Activated T-cell treated with anti-CD3 and anti-CD28 coated beads, Interleukin-2, amount 50 U/mL, for 1 hour (primary cell): ENCODE results near the gene ACACA.

ENCODE experiments used
- DNase-seq: peaks from one replicate; pipeline ENCODE4 v3.0.0-alpha.2; 2020

Gene ACACA

DNA sequence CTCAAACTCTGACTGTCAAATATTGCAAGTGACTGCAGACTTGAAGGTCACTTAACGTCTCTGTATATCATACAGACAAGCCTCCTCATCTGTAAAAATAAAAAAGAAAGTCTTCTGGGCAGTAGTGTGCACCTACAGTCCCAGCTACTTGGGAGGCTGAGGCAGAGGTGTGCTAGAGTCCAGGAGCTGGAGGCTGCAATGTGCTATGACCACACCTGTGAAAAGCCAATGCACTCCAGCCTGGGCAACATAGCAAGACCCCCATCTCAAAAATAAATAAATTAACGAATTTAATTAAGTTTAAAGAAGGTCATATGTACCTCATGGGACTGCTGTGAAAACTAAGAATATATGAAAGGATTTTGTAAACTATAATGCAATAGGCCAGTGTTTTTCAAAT is 65.8 kb downstream of the ACACA start:
- no peak for DNase-seq

DNA sequence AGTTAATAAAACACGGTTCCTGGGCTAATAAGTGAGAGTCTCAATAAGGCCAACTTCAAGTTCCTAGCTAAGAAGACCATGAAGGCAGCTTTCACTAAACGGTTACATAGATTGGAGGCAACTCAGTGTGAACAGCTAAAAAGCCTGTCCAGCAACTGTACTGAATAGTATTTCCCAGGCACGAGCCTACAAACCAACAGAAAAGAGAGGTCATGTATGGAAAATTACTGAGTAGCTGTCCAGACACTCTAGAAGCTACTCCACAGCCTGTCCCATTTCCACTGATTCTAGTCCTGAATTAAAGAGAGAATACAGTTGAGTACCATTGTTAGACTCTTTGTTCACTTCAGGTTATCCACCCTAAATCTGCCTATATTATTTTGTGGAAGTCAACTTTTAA is 67.3 kb downstream of the ACACA start:
- no peak for DNase-seq

DNA sequence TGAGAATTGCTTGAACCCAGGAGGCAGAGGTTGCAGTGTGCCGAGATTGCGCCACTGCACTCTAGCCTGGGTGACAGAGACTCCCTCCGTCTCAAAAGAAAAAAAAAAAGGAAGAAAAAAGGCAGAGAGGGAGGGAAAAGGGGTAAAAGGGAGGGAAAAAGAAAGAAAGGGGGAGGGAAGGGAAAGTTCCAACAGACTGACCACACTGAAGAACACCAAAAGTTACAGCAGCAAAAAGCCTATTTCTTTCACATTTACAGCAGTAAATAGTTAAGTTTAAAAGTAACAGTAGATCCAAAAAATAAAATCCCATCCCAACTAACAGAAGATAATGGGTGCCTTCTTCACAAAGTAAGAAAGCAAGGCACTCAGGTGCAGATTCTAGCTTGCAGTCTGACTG is 67.8 kb downstream of the ACACA start:
- no peak for DNase-seq

DNA sequence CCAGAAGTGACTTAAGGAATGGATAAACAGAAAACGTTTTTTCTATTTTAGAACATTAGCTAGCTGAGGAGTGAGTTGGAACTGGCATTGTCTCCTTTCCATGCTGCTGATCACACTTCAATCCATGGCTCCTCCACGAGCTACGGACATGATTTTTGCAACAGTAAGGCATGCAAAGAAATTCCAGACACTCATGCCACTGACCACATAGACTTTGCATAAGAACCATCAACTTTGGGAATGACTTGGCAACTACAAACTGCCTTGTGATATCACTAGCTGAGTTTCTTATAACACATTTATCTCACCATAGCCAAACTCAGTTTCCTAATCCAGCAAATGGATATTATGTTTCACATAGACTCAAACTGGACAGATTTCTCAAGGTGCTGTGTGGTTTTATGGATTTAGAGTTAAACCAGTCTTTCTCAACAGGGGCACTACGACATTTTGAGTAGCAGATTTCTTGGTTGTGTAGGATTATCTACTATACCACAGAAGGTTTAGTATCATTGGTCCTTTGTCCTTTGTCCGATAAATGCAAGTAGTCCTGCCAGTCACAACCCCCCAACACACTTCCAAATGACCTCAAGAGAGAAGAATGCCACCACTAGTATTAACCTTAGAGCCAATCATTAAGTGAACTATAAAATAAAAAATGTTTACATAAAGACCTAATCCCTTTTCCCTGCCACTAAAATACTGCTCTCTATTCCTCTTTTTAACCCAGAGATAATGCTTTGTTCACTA is 79.1 kb downstream of the ACACA start:
- DNase-seq, result no peak

DNA sequence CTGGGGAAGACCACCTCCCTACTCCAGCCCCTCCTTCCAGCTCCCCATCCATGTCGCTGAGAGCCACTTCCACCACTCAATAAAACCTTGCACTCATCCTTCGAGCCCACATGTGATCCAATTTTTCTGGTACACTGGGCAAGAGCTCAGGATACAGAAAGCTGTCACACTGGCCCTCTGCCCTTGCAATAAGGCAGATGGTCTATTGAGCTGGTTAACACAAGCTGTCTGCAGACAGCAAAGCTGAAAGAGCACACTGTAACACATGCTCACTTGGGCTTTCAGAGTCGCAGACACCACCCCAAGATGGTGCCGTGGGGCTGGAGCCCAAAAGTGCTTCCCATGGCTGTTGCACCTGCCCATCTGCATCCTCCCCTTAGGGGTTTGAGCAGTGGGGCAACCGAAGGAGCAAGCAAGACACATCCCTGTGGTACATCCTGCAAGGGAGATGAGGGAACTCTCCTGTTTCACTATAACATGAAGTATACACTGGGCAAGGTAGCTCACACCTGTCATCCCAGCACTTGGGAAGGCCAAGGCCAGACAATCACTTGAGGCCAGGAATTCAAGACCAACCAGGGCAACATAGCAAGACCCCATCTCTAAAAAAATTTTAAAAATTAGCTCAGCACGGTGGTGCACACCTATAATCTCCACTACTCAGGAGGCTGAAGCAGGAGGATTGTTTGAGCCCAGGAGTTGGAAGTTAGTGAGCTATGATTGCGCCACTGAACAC is 83.6 kb downstream of the ACACA start:
- no peak for DNase-seq

DNA sequence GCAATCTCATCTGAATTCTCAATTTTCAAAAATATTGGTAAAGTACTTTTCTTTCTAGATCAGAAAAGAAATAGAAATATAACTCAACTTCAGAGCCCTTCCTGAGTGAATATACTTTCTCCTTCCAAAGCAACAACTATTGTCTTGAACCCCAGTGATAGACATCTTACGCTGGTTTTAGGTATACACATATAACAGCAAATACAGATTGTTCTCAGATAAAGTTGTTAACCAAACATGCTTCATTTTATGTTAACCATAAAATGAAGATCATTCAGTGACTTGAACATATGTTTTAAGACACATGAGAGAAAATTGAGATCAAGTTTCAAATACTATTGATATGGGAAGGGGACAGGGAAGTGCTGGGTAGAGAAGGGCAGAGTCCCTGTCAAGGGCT is 84.5 kb downstream of the ACACA start:
- DNase-seq, result no peak

DNA sequence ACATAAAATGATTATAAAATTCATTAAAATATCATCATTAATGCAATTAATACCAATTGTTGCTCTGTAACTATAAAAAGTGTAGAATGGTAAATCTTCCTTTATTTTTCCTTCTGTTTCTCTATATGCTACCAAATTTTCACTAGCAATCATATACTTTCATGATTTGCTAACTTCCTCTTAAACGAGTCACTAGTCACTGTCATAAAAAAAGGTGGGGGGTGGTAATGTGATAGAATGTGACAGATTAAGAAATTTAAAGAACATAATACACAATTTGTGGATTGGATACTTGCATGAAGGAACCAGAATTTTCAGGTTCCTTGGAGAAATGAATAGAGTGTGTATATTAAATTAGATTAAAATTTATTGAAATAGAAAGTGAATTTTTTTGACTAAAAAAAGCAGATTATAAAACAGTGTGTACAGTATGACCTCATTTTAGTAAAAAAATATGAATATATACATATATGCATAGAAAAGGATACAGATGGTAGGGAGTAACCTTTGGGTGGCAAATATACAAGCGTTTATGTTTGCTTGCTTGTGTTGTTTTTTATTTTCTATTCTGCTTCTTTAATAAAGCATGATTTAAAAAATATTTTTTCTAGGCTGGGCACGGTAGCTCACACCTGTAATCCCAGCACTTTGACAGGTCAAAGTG is 87.6 kb downstream of the ACACA start:
- DNase-seq, result no peak

DNA sequence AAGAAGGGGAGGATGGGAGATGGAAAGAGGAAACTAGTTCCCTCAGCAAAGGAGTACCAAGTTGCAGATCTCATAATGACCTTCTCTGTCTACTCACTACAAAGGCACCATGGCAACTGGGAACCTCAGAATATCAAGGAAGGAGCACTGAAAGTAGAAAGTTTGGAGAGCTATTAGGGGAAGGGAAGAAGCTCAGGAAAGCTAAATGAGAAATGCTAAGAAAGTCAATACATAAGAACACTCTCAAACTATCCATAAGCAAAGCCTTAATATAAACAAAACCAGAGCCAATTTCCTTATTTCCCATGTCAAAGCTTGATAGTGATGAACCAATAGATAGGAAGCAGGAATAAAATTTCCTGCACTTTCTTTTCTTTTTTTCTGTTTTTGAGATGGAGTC is 88.8 kb downstream of the ACACA start:
- DNase-seq, result no peak

DNA sequence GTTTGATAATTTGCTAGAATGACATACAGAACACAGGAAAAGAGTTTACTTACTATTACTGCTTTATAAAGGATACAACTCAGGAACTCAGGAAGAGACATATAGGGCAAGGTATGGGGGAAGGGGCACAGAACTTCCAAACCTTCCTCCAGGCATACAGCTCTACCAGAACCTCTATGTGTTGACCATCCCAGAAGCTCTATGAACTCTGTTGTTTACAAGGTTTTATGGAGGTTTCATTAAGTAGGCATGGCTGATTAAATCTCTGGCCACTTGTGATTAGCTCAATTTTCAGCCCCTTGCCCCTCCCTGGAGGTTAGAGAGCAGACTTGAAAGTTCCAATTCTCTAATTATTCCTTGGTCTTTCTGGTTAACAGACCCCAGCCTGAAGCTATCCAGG is 91.0 kb downstream of the ACACA start:
- no peak for DNase-seq

DNA sequence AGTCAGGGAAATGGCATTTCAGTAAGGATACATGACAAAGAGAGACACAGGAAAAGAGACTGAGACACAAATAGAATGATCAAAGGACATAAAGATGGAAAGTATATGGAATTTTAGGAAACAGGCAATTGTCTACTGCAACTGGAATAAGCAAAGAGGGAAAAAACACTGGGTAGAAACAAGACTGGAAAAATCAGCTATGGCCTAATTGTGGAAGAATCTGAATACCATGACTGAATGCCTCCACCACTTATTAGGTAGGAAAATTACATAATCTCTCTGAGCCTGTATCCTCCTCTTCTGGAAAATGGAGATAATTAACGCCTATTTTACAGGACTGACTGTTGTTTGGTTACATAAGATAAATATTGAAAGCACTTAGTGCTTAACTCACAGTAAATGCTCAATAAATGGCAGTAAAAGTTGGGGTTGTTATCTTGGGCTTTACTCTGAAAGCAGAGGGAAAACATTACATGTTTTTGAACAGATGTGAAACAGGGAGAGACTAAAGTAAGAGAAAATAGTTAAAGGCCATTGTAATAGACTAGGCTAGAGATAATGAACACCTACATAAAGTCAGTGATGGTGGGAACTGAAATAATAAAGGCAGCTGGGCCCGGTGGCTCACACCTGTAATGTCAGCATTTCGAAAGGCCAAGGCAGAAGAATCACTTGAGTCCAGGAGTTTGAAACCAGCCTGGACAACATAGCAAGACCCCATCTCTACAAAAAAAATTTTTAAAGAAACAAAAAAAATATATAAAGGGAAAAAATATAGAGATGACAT is 94.3 kb downstream of the ACACA start:
- DNase-seq, result no peak

DNA sequence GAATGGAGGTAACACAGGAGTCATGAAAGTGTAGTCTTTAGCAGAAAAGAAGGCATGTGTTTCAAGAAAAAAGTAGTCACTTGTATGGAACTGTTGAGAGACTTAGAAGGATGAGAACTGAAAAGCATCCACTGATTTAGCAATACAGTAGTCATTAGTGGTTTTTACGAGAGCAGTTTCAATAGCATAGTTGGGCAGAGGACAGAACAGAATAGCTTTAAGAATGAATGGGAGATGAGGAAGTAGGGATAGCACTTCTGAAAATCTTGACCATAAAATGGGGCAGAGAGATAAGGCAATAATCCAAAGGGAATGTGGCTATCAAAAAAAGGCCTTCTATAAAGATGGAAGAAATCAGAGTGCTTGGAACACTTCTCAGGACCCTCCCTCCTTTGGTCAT is 95.7 kb downstream of the ACACA start:
- no peak for DNase-seq

DNA sequence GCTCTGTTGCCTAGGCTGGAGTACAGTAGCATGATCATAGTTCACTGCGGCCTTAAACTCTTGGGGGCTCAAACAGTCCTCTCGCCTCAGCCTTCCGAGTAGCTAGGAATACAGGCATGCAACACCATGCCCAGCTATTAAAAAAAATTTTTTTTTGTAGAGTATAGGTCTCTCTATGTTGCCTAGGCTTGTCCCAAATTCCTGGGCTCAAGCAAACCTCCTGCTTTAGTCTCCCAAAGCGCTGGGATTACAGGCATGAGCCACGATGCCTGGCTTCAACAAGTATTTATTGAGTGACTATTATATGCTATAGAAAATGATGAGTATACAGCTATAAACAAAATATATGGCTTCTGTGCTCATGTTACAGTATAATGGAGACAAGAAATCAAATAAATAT is 97.6 kb downstream of the ACACA start:
- no peak for DNase-seq

DNA sequence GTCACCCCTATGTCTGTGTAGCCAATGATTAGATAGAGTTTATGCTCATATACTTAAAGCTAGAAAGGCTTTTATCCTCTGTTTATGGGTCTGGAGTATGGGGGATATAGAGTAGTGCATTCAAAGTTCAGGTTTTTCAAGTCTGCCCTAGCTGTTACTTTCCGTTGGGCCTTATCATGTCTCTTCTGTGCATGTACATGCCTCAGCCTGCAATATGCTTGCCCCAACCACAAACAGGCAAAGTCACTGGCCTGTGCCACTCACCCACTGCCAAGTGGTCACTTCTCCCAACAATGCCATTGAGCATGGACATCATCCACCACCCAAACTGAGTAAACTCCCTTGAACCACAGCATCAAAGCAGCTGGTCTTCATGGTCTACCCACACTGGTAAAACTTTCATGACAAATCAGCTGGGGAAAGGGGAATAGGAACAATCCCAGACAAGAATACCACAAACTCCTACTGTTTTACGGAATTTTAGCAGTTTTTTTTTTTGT is 101.2 kb downstream of the ACACA start:
- DNase-seq, result no peak

DNA sequence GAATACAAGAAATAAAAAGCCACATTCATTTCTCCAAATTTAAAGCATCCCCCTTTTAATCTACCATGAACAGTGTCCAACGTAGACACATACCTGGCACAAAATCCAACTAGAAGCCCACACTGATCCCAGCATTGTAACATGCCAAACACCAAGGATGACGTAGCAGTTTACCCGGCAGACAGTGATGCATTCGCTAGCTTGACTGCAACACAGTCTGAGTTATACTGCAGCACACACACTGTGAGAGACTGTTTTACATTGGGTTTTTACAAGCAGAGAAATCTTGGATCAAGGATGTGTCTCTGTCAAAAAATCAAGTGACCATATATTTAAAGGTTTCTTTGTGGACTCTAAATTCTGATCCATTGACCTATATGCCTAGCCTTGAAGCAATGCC is 105.3 kb downstream of the ACACA start:
- DNase-seq, result no peak

DNA sequence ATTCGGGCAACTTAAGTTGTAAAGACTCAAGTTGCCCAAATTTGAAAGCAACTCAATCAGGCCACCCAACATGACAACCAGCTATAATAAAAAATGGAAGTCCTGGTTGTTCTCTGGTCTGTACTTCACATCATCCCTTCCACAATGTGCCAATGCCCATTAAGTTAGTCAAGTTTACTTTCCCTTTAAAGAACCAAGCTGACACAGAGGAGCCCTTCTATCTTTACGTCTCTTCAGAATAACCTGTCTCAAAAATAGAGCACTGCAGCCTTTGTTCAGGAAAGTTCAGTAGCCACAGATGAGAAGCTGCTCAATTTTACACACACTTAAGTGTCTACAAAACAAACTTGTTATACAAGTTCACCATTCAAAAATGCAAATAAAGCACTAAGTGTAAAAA is 106.0 kb downstream of the ACACA start:
- no peak for DNase-seq

DNA sequence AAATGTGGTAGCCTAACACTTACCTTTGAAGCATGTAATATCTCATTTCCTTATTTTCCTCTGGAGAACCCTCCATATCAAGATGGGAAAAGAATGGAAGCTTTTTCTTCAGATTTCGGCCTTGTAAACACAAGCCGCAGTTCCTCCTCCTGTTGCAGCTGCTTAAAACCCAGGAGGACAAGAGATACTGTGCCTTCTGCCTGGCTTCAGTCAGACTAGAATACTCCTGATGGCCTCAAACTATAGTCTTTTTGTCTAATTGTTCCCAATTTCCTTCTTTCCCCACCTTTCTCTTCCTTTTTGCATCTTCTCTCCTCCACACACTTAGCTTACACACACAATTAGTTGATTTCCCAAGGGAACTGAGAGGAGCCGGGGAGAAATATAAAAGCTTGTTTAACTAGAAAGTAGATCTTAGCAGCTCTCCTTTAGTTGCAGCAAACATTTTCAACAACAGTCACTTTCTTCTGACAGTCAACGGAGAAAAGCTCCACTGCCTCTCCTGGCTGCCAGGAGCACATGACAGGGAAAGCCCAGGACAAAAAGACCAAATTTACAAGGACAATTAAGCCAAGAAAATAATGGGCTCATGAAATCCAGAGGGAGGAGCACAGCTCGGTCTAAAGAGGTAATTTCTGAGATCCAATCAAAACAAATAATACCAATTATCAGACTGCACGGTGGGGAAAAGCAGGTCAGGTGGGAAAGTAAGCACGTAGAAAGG is 107.2 kb downstream of the ACACA start:
- DNase-seq, result no peak

DNA sequence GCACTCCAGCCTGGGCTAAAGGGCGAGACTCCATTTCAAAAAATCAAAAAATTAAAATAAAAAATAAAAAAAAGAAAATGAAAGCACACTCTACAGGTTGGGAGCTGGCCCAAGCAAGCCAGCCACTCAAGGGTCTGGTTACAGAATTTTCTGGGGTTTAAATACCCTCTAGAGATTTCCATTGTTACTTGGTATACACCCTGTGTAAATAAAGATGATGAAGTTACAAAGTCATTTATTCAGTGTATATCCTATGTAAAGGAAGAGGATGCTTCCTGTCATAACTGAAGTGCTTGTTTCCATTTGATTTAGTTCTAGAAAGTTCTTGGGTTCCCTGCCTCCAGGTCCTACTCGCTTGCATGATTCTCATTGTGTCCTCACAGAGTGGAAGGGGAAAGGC is 110.7 kb downstream of the ACACA start:
- DNase-seq, result no peak

DNA sequence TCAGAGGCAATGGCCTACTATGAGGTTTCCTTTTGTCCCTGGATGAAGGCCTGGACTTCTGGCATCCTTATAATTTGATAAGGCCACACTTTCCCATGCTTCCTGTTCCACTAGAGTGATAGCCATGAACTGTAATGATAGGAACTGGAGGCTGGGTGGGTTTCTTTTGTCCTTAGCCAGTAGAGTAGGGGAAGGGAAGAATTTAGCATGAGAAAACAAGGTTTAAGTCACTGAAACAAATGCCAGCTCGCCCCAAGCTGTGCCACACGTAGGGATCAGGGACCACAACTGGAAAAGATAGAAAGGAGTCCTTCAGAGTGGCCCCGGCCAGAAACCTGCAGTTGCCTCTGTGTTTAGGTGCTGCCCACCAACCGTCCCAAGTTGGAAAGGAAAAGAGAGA is 111.7 kb downstream of the ACACA start:
- DNase-seq, result no peak

DNA sequence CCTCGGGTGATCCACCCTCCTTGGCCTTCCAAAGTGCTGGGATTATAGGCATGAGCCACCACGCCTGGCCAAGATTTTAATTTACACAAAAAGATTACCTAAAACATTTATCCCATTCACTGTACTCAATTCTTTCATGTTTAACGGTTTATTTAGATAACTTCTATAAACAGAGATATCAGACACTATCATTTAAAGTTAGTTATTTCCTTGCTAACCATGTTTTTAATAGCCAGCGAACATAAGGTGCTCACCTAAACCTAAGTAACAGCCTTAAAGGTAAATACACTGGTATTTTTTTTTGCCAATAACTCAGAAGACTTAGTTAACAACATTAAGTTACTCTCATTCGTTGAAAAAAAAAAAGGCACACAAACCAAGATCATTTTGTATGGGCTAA is 112.9 kb downstream of the ACACA start:
- no peak for DNase-seq

DNA sequence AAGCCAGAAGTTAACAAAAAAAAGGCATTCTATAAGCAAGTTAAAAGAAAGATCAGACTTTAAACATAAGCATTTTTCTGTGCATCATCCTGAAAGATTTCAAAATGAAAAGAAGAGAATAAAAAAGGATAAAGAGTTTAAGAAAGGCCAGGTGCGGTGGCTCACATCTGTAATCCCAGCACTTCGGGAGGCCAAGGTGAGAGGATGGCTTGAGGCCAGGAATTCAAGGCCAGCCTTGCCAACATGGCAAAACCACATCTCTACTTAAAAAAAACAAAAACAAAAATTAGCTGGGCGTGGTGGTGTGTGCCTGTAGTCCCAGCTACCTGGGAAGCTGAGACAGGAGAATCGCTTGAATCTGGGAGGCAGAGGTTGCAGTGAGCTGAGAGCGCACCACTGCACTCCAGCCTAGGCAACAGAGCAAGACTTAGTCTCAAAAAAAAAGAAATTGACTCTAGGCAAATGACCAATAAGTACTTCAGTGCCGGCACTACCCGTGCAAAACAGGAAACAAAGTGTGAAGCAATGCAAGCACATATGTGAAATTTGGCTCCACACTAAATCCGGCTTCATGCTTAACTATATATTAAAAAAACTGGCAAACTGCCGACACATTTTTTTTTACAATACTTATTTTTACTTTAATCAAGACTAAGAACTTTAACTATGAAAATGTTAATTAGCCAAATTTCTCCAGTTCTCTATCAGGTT is 114.1 kb downstream of the ACACA start:
- DNase-seq, result no peak

DNA sequence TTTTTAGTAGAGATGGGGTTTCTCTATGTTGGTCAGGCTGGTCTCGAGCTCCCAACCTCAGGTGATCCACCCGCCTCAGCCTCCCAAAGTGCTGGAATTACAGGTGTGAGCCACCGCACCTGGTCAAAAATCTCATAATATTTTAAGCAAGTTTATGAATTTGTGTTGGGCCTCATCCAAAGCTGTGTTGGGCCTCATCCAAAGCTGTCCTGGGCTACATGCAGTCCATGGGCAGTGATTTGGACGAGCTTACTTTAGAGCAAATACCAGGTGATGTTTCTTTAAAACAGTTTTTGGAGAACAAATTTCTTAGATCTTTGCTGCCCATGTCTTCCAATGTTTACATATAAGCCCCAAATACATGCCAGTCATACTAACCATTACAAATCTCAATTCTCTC is 115.3 kb downstream of the ACACA start:
- no peak for DNase-seq

DNA sequence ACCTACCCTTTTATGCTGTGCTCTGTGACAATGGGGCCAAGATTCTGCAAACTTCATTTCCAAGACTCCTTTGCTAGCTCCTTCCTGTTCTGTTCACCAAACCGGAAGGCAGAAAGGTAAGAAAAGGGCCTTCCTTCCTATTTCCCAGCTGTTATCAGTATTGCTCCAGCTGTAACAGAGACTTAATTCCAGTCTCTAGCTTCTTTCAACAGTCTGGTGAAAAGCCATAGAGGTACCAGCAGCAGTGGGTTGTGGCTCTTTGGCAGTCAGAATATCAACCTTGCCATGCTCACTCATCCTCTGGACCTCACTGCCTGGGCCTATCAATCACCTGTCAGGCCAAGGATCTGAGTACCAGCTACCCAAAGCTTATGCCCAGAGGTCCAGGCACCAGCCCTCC is 120.2 kb downstream of the ACACA start:
- no peak for DNase-seq
